GM19351 (cell line): Measurements from ENCODE around the gene NEGR1.
A peak's percentile ranks its signal among the peaks of the same experiment; 100 is the strongest.

Experiments used
- ATAC-seq: cut with Tn5 transposase; IDR thresholded peaks from one replicate; pipeline ENCODE4 v1.9.1; 2021; ENCODE audit warnings: mild to moderate bottlenecking, moderate library complexity; ENCODE audit not compliant: unreplicated experiment

NEGR1 gene

GRCh38 chr1:71787699-71788098 is 494.6 kb downstream of the NEGR1 start:
- no peak for ATAC-seq

GRCh38 chr1:71786218-71786617 is 496.1 kb downstream of the NEGR1 start:
- ATAC-seq = no peak

- no peak for ATAC-seq
These were observed 496.9 kb downstream of the NEGR1 start for GRCh38 chr1:71785450-71785849.

- no peak for ATAC-seq
These were observed 497.3 kb downstream of the NEGR1 start for GRCh38 chr1:71785000-71785399.

GRCh38 chr1:71784241-71784640 is 498.1 kb downstream of the NEGR1 start:
- no peak for ATAC-seq

- ATAC-seq = no peak
These were observed 499.3 kb downstream of the NEGR1 start for GRCh38 chr1:71783071-71783470.

- ATAC-seq = no peak
These were observed 500.9 kb downstream of the NEGR1 start for GRCh38 chr1:71781450-71781849.

GRCh38 chr1:71780681-71781080 is 501.7 kb downstream of the NEGR1 start:
- ATAC-seq = peak; percentile 71

GRCh38 chr1:71778940-71779339 is 503.4 kb downstream of the NEGR1 start:
- ATAC-seq = no peak

GRCh38 chr1:71777094-71777493 is 505.2 kb downstream of the NEGR1 start:
- no peak for ATAC-seq

GRCh38 chr1:71774705-71775104 is 507.6 kb downstream of the NEGR1 start:
- no peak for ATAC-seq

GRCh38 chr1:71770121-71770520 is 512.2 kb downstream of the NEGR1 start:
- no peak for ATAC-seq

GRCh38 chr1:71766748-71767147 is 515.6 kb downstream of the NEGR1 start:
- no peak for ATAC-seq

GRCh38 chr1:71762514-71763255 is 519.7 kb downstream of the NEGR1 start:
- ATAC-seq = no peak

- no peak for ATAC-seq
These were observed 526.9 kb downstream of the NEGR1 start for GRCh38 chr1:71755441-71755840.

- no peak for ATAC-seq
These were observed 528.6 kb downstream of the NEGR1 start for GRCh38 chr1:71753746-71754145.

GRCh38 chr1:71745326-71745725 is 537.0 kb downstream of the NEGR1 start:
- no peak for ATAC-seq

GRCh38 chr1:71743862-71744261 is 538.5 kb downstream of the NEGR1 start:
- no peak for ATAC-seq

- no peak for ATAC-seq
These were observed 543.4 kb downstream of the NEGR1 start for GRCh38 chr1:71738910-71739309.

GRCh38 chr1:71738256-71738655 is 544.1 kb downstream of the NEGR1 start:
- no peak for ATAC-seq

- no peak for ATAC-seq
These were observed 544.6 kb downstream of the NEGR1 start for GRCh38 chr1:71737768-71738167.

GRCh38 chr1:71733121-71733520 is 549.2 kb downstream of the NEGR1 start:
- ATAC-seq = no peak

- ATAC-seq = no peak
These were observed 560.8 kb downstream of the NEGR1 start for GRCh38 chr1:71721532-71721931.
